Esophagus (tissue), 2 donors: Measurements from ENCODE around the gene RAB7A. TPM values are rescaled to one million over a fixed set of nuclear protein-coding genes. Genes with fewer than 3 reads are reported as not detected.
"Not testable (repeated sequence)": the region's sequence is repeated elsewhere in the genome, so short reads cannot be mapped to it uniquely, and the experiment has no call there.

ENCODE experiments used
- H3K27ac ChIP-seq, 2 donors: one replicate each; pipeline ENCODE4 v1.5.1; 2013; ENCODE audit warnings: low read depth in 2 of 2, mild to moderate bottlenecking in 2 of 2, inconsistent platforms in 1 of 2, low read length in 1 of 2, moderate library complexity in 1 of 2
- H3K27me3 ChIP-seq, 2 donors: one replicate each; pipeline ENCODE4 v1.6.1; 2013; ENCODE audit warnings: low read length in 2 of 2, control low read depth in 1 of 2, mild to moderate bottlenecking in 1 of 2; ENCODE audit not compliant: insufficient read depth in 2 of 2, control insufficient read depth in 1 of 2
- H3K36me3 ChIP-seq, 2 donors: one replicate each; pipeline ENCODE4 v1.6.1; 2013; ENCODE audit warnings: low read length in 1 of 2; ENCODE audit not compliant: control insufficient read depth in 2 of 2, insufficient read depth in 2 of 2
- H3K4me1 ChIP-seq, 2 donors: one replicate each; pipeline ENCODE4 v1.6.1; 2013; ENCODE audit warnings: low read length in 1 of 2; ENCODE audit not compliant: control insufficient read depth in 2 of 2, insufficient read depth in 2 of 2
- H3K4me3 ChIP-seq, 2 donors: one replicate each; pipeline ENCODE4 v1.5.1; 2013; ENCODE audit warnings: low read length in 2 of 2, mild to moderate bottlenecking in 2 of 2, low read depth in 1 of 2, moderate library complexity in 1 of 2
- H3K9me3 ChIP-seq, 2 donors: one replicate each; pipeline ENCODE4 v1.6.1; 2013; ENCODE audit warnings: mild to moderate bottlenecking in 2 of 2, low read depth in 1 of 2, low read length in 1 of 2, moderate library complexity in 1 of 2; ENCODE audit not compliant: control insufficient read depth in 2 of 2, insufficient read depth in 1 of 2
- WGBS, 2 donors: extraction: QIAGEN DNeasy Blood & Tissue Kit; methylation state at CpG; one replicate each; pipeline ENCODE4 v1.1.7; 2013; 5-methylcytosine and 5-hydroxymethylcytosine counted together
- polyA plus RNA-seq, 2 donors: library from polyadenylated mRNA; stranded (reverse); fragments of 200-250 nt; gene quantifications; one replicate each; pipeline ENCODE4 v1.2.3, GENCODE V29; 2013
- donor health status: healthy with polysubstance abuse.
- donor health status: Bipolar disorder and iron deficiency.

Gene RAB7A
- polyA plus RNA-seq, 2 donors = 132 to 137 TPM

DNA sequence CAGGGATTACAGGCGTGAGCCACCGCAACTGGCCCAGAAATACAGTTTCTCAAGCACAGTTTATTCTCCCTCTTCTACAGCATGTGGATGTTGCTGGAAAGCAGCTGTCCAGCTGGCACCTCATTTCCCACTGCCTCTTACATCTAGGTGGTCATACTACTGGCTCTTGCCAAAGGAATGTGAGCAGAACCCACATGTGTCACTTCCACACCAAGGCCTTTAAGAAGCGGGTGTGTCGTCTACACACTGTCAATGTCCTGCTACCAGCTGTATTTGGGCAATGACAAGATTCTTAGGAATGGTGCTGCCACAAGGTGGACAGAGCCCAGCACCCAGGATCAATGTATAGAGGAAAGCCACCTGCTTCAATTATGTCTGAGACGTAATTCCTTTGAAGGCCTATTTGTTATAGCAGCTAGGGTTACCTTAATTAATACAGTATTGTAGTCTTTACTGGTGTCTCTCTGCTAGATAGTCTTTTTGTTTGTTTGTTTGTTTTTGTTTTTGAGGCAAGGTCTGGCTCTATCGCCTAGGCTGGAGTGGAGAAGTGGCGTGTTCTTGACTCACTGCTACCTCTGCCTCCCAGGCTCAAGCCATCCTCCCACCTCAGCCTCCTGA is 15.1 kb upstream of the RAB7A start:
- peaks cover 9 to 16% of the 10 kb centered on the region in 2 donors for H3K4me1 ChIP-seq
- WGBS, 2 donors = 94 to 95% methylated on average over 7 of the region's 7 CpGs
- no peaks in the 10 kb centered on the region for H3K9me3 ChIP-seq
- no peaks in the 10 kb centered on the region for H3K36me3 ChIP-seq
- H3K4me3 ChIP-seq = no peak overlapping the region
- H3K27ac ChIP-seq = peak overlapping the region; percentile 27 to 72
- no peaks in the 10 kb centered on the region for H3K27me3 ChIP-seq

DNA sequence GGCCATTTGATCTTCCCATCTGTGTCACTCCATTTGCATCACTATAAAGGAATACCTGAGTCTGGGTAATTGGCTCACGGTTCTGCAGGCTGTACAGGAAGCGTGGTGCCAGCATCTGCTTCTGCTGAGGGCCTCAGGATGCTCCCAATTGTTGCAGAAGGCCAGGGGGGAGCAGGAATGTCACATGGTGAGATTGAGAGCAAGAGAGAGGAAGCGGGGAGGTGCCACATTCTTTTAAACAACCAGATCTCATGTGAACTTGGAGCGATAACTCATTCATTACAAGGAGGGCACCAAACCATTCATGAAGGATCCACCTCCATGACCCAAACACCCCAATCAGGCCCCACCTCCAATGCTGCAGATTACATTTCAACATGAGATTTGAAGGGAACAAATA is 13.1 kb upstream of the RAB7A start:
- Histone ChIP-seq H3K27me3 (no peaks in the 10 kb centered on the region), H3K4me1 (peaks cover 9 to 16% of the 10 kb centered on the region in 2 donors), H3K9me3 (no peaks in the 10 kb centered on the region), H3K36me3 (no peaks in the 10 kb centered on the region), H3K4me3 (no peak overlapping the region), H3K27ac (no peak overlapping the region)
- 85 to 88% methylated on average over 4 of the region's 4 CpGs for WGBS, 2 donors

DNA sequence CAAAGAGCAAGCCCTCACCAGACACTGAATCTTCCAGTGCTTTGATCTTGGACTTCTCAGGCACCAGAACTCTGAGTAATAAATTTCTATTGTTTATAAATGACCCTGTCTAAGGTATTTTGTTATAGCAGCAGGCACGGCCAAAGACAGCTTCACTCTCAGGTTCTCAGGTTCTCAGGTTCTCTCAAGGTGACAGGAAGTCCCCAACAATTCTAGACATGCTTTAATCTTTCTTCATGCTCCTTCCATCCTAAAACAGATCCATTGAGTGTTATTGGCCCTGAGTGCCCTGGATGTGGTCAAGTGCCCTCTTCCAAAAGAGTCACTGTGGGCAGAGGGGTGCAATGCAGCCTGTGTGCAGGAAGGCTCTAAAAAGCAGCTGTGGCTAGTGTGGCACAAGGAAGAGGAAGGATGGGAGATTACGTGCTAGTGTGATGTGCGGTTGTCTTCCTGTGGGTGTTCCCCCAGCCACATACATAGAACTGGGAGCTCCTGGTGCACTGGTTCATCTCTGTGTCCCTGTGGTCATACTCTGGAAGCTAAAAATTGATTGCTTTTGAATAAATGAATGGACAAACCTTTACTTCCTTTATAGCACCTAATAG is 11.0 kb upstream of the RAB7A start:
- Histone ChIP-seq H3K27me3 (no peaks in the 10 kb centered on the region), H3K4me3 (no peak overlapping the region), H3K9me3 (no peaks in the 10 kb centered on the region), H3K4me1 (peaks cover 3 to 6% of the 10 kb centered on the region in 2 donors), H3K27ac (no peak overlapping the region), H3K36me3 (no peaks in the 10 kb centered on the region)
- WGBS, 2 donors = 60 to 75% methylated on average over 3 of the region's 3 CpGs

DNA sequence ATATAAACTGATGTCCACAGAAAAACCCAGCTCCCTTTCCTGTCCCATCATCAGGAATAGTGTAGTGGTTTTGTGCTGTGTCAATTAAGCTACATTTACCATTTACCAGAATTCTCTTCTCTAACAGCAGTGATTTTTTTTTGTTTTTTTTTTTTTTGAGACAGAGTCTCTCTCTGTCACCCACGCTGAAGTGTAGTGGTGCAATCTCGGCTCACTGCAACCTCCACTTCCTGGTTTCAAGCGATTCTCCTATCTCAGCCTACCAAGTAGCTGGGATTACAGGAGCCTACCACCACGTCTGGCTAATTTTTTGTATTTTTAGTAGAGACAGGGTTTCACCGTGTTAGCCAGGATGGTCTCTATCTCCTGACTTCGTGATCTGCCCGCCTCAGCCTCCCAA is 7.1 kb upstream of the RAB7A start:
- not testable (repeated sequence) for H3K4me1 ChIP-seq, H3K27ac ChIP-seq, H3K27me3 ChIP-seq, H3K9me3 ChIP-seq, H3K36me3 ChIP-seq, H3K4me3 ChIP-seq
- 71 to 79% methylated on average over 7 of the region's 7 CpGs for WGBS, 2 donors

DNA sequence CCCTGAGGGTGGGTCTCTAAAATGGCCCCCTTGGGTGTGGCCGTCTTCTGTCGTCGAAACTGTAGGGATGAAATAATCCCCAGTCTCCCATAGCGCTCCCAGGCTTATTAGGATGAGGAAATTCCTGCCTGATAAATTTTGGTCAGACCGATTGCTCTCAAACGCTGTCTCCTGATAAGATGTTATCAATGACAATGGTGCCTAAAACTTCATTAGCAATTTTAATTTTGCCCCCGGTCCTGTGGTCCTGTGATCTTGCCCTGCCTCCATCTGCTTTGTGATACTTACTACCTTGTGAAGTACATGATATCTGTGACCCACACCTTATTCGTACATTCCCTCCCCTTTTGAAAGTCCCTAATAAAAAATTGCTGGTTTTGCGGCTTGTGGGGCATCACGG is 5.1 kb upstream of the RAB7A start:
- Histone ChIP-seq H3K4me1 (no peaks in the 10 kb centered on the region), H3K27me3 (no peaks in the 10 kb centered on the region), H3K4me3 (no peak overlapping the region), H3K36me3 (no peaks in the 10 kb centered on the region), H3K9me3 (no peaks in the 10 kb centered on the region), H3K27ac (no peak overlapping the region)
- WGBS, 2 donors = 52 to 55% methylated on average over 10 of the region's 10 CpGs

DNA sequence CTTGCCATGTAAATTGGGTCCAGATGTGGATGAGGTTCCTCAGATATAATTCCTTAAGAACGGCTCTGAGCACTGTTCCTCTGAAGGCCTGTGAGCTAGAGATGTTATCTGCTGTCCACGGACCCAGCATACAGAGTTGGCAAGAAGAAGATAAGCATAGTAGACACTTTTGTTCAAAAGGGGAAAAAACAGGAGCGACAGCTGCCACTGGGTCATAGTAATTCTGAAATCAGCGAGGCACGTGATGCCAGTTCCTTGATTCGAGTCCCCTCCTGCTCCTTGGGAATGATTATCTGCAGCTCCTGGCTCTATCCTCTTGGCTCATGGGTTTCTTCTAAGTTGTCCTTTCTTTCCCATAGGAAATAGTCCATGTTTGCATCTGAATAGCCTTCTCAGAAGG is 2.5 kb upstream of the RAB7A start:
- H3K27ac ChIP-seq = no peak overlapping the region
- H3K4me1 ChIP-seq = no peaks in the 10 kb centered on the region
- H3K9me3 ChIP-seq = no peaks in the 10 kb centered on the region
- no peaks in the 10 kb centered on the region for H3K27me3 ChIP-seq
- H3K36me3 ChIP-seq = no peaks in the 10 kb centered on the region
- 88 to 91% methylated on average over 6 of the region's 6 CpGs for WGBS, 2 donors
- no peak overlapping the region for H3K4me3 ChIP-seq

DNA sequence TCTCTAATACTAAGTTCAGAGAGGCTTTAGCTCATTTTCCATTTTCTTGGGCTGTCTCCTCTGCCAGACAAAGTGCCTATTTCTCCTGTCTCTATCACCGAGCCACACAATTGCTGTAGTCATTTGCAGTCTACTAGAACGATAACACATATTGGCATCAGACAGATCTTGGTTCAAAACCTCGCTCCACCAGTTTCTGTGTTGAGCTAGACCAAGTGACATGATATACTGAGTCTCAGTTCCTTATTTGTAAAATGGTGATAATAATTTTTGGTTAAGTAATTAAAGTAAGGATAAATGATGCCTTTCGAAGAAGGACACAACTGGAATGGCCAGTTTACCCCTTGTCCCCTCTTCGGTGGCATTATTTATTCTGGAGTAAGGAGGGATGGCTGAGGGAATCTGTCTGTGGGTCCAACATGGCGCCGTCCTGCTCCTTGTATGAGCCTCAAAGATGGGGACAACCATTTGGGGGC is 398 bp upstream of the RAB7A start:
- H3K4me3 ChIP-seq = peak overlapping the region; percentile 73 to 88
- H3K27ac ChIP-seq = peak overlapping the region; percentile 90 to 96
- H3K4me1 ChIP-seq = no peaks in the 10 kb centered on the region
- no peaks in the 10 kb centered on the region for H3K36me3 ChIP-seq
- no peaks in the 10 kb centered on the region for H3K9me3 ChIP-seq
- WGBS, 2 donors = 50 to 52% methylated on average over 7 of the region's 7 CpGs
- no peaks in the 10 kb centered on the region for H3K27me3 ChIP-seq

DNA sequence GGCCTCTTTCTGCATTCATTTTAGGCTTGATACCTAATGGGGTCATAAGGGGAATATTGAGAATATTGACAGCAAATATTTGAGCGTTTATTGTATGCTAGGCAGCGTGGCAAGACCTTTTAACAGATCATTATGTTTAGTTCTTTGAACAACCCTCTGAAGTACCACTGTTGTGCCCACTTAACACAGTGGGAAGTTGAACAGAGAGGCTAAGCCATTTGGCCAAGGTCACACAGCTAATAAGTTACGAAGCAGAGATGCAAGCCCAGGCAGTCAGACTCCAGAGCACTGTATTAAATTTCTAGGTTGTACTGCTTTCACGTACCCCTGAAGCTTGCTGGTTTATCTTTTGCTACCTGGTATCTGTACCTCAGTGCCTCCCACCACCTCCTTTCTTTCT is 1.1 kb downstream of the RAB7A start:
- Histone ChIP-seq H3K4me1 (no peaks in the 10 kb centered on the region), H3K27me3 (no peaks in the 10 kb centered on the region), H3K36me3 (no peaks in the 10 kb centered on the region), H3K27ac (peak overlapping the region in 1 of 2 donors; percentile 60), H3K9me3 (no peaks in the 10 kb centered on the region), H3K4me3 (peak overlapping the region; percentile 73 to 88)
- WGBS, 2 donors = 5 to 10% methylated on average over 4 of the region's 4 CpGs

DNA sequence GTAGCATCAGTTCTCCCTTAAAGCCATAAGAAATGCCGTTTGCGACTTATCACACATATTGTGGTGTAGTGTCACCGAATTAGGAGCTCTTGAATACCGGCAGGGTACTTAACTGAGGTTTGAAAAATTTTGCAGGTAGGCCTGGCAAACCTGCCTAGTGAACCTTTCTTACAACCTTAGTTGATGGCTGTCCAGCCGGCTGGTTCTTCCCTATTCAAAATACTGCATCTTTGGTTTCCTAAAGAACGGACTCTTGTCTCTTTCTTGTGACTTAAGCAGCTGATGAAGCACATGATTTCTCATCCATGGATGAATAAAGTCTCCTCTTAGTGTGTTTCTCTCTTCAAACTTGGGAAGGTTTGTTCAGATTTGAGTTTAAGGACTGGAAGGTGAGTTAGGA is 1.5 kb downstream of the RAB7A start:
- no peaks in the 10 kb centered on the region for H3K9me3 ChIP-seq
- no peaks in the 10 kb centered on the region for H3K27me3 ChIP-seq
- H3K27ac ChIP-seq = peak overlapping the region; percentile 18 to 60
- H3K36me3 ChIP-seq = no peaks in the 10 kb centered on the region
- 17 to 20% methylated on average over 6 of the region's 6 CpGs for WGBS, 2 donors
- no peaks in the 10 kb centered on the region for H3K4me1 ChIP-seq
- peak overlapping the region; percentile 73 to 88 for H3K4me3 ChIP-seq

DNA sequence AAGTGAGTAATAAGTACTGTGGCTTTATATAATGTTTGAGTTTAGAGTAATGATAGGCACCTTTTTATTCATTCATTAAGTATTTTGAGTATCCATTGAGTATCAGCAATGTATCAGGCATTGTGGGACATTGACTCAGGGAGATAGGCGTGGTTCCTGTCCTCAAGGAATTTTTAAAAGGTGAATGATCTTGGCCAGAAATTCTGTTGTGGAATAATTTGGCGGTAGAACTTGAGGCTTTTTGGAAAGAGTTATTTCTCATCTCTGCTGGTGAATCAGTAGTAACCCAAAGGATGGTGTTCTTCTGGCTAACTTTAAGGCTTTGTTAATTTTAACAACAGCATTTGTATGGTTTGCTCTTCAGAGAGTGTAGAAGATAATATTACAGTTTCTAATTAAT is 2.0 kb downstream of the RAB7A start:
- no peaks in the 10 kb centered on the region for H3K9me3 ChIP-seq
- no peaks in the 10 kb centered on the region for H3K27me3 ChIP-seq
- WGBS, 2 donors = 41 to 53% methylated on average over 2 of the region's 2 CpGs
- H3K36me3 ChIP-seq = no peaks in the 10 kb centered on the region
- H3K4me1 ChIP-seq = no peaks in the 10 kb centered on the region
- peak overlapping the region in 1 of 2 donors; percentile 73 for H3K4me3 ChIP-seq
- H3K27ac ChIP-seq = no peak overlapping the region
